ENCODE measurements around the gene ACSL5. TPM values are rescaled to one million over a fixed set of nuclear protein-coding genes. Genes with fewer than 3 reads are reported as not detected.
"Not testable (repeated sequence)": the region's sequence is repeated elsewhere in the genome, so short reads cannot be mapped to it uniquely, and the experiment has no call there.

ACSL5 gene
- total and polyA plus RNA-seq, 3 donors from 2014 or later, result 10.1 to 20.1 (median 11.4) TPM

DNA sequence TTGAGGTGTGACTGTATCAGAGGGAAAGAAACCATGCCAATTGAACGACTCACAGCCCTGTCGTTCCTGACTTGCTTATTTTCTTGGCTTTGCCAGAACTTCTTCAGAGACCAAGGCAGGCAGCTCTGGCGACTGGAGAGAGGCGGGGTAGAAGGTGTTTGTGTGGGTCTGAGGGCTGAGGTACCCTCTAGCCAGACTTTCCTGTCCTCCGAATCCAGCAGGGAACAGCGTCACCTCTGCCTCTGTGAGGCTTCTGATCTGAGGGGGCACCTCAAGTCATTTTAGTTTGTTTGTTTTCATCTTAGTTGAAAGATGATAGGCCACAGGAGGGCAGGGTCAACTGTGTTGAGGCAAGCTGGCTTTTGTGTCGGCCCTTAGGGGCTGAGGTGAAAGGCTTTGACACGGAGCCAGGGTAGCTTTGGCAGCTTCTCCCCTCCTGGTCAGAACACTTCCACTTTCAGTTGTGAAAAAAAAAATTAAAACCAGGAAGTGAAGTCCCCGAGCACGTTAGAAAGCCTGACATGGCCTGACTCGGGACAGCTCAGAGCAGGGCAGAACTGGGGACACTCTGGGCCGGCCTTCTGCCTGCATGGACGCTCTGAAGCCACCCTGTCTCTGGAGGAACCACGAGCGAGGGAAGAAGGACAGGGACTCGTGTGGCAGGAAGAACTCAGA, 1.9 kb downstream of the ACSL5 start:
- intact Hi-C loops (cut with DNase I; ENCODE audit: low total_unique reads), result no loop called here
- Histone ChIP-seq H3K27ac (peak overlapping the region; percentile 78 to 80), H3K36me3 (ENCODE audit: low read depth, missing control alignments) (no peaks in the 10 kb centered on the region), H3K4me1 (no peaks in the 10 kb centered on the region), H3K4me3 (peak overlapping the region; percentile 9 to 53), H3K27me3 (no peaks in the 10 kb centered on the region), H3K9me3 (no peaks in the 10 kb centered on the region)
- WGBS, 2 donors, result 43 to 49% methylated on average over 16 of the region's 16 CpGs
- peak; percentile 44 for DNase-seq
- no peak for TF ChIP-seq POLR2A (IDR thresholded peaks at IDR 0.05)
- TF ChIP-seq, protein P1, sequence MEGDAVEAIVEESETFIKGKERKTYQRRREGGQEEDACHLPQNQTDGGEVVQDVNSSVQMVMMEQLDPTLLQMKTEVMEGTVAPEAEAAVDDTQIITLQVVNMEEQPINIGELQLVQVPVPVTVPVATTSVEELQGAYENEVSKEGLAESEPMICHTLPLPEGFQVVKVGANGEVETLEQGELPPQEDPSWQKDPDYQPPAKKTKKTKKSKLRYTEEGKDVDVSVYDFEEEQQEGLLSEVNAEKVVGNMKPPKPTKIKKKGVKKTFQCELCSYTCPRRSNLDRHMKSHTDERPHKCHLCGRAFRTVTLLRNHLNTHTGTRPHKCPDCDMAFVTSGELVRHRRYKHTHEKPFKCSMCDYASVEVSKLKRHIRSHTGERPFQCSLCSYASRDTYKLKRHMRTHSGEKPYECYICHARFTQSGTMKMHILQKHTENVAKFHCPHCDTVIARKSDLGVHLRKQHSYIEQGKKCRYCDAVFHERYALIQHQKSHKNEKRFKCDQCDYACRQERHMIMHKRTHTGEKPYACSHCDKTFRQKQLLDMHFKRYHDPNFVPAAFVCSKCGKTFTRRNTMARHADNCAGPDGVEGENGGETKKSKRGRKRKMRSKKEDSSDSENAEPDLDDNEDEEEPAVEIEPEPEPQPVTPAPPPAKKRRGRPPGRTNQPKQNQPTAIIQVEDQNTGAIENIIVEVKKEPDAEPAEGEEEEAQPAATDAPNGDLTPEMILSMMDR (IDR thresholded peaks at IDR 0.05), result no peak

DNA sequence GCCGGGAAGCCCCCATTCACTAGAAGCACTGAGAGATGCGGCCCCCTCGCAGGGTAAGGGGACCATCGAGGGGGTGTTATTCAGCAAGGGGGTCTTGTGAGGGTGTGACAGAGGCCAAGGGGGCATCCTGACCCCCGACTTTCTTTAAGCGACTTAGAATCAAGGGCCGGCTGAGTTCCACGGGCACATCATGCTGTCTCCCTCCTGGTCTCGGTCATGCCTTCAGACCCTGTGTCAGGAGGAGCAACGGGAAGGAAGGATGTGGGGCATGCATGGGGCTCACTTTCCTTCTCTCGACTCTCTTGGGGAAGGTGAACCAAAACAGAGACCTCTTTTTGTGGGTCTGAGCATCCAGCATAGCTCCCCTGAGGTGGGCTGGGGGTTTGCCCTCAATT, 2.5 kb downstream of the ACSL5 start:
- no peaks in the 10 kb centered on the region for H3K4me1 ChIP-seq
- TF ChIP-seq, protein P1 (IDR thresholded peaks at IDR 0.05), result no peak
- TF ChIP-seq POLR2A (IDR thresholded peaks at IDR 0.05), result no peak
- H3K27ac ChIP-seq, result peak overlapping the region; percentile 78 to 80
- no peaks in the 10 kb centered on the region for H3K36me3 ChIP-seq (ENCODE audit: low read depth, missing control alignments)
- DNase-seq, result no peak
- intact Hi-C loops (cut with DNase I; ENCODE audit: low total_unique reads), result no loop called here
- no peaks in the 10 kb centered on the region for H3K9me3 ChIP-seq
- 72 to 83% methylated on average over 11 of the region's 11 CpGs for WGBS, 2 donors
- H3K4me3 ChIP-seq, result peak overlapping the region; percentile 9 to 53
- no peaks in the 10 kb centered on the region for H3K27me3 ChIP-seq

DNA sequence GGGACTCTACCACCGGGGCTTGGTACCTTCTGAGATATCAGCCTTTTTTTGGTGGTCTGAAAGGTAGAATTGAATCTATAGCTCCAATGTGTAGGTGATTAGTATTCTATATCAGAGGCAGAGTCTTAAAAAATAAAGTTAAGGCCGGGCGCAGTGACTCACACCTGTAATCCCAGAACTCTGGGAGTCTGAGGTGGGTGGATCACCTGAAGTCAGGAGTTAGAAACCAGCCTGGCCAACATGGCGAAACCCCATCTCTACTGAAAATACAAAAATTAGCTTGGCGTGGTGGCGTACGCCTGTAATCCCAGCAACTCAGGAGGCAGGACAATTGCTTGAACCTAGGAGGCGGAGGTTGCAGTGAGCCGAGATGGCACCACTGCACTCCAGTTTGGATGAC, 3.2 kb downstream of the ACSL5 start:
- H3K9me3 ChIP-seq; H3K4me1 ChIP-seq; H3K27me3 ChIP-seq; intact Hi-C loops (cut with DNase I; ENCODE audit: low total_unique reads); H3K36me3 ChIP-seq (ENCODE audit: low read depth, missing control alignments); DNase-seq; H3K27ac ChIP-seq; H3K4me3 ChIP-seq: not testable (repeated sequence)
- WGBS, 2 donors, result 94 to 95% methylated on average over 9 of the region's 9 CpGs

DNA sequence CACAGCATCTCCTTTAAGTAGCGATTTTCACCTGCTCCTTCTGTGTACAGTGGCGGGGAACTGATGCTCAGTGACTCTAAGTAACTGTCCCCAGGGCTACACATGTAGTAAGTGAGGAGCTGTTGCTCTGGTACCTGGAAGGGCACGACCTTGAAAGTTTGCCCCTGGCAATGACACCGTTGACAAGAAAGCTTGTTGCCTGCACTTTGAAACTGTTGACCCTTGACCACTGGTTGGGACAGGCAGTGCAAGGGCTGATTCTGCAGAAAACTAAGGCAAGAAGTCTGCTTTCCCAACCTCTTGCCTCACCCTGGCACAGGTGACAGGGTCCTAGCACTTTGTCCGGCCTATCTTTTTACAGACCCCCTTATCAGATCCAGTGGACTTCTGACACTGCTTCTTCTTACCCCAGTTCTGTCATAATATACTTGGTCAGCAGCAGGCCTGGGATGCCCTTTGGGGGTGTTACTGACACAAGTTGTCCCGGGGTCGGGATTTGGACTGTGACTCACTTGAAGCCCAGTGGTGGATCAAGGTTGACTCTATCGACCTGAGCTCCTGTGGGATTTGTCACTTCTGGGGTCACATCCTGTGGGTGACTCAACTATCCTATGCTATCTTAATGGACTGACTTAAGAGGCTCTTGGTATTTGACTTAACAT, 5.8 kb downstream of the ACSL5 start:
- 85 to 90% methylated on average over 8 of the region's 8 CpGs for WGBS, 2 donors
- no peak overlapping the region for H3K4me3 ChIP-seq
- no peak overlapping the region for H3K27ac ChIP-seq
- peaks cover 3% of the 10 kb centered on the region for H3K4me1 ChIP-seq
- H3K9me3 ChIP-seq, result no peaks in the 10 kb centered on the region
- no peak for TF ChIP-seq POLR2A (IDR thresholded peaks at IDR 0.05)
- TF ChIP-seq, protein P1 (IDR thresholded peaks at IDR 0.05), result no peak
- H3K36me3 ChIP-seq (ENCODE audit: low read depth, missing control alignments), result no peaks in the 10 kb centered on the region
- intact Hi-C loops (cut with DNase I; ENCODE audit: low total_unique reads), result no loop called here
- no peaks in the 10 kb centered on the region for H3K27me3 ChIP-seq
- no peak for DNase-seq

DNA sequence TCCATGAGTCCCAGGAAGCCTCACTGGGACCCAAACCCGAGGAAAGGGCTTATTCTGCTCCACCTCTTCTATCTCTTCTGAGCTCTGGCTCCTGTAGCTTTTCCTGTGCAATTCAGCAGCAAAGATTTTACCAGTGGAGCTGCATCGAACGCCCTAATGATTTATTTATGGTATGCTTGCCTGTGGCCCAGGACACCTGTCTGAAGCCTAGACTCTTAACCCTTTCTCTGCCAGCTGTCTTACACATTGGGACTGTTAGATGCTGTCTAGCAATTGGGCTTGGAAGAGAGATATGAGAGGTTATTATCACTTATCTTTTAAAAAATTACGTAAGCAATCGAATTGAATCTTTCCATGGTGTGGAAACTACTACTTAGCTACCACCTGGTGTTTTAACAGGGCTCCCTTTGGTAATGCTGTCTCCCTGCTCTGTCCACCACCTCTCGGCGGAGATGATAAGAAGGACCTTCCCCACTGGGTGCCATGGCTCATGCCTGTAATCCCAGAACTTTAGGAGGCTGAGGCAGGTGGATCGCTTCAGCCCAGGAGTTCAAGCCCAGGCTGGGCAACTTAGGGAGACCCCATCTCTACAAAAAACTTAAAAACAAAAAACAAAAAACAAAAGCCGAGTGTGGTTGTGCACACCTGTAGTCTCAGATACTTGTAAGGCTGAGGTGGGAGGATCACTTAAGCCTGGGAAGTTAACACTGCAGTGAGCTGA, 8.8 kb downstream of the ACSL5 start:
- Histone ChIP-seq H3K4me3 (no peak overlapping the region), H3K36me3 (ENCODE audit: low read depth, missing control alignments) (no peaks in the 10 kb centered on the region), H3K4me1 (peaks cover 3% of the 10 kb centered on the region), H3K9me3 (no peaks in the 10 kb centered on the region), H3K27me3 (no peaks in the 10 kb centered on the region), H3K27ac (no peak overlapping the region)
- 66 to 71% methylated on average over 9 of the region's 9 CpGs for WGBS, 2 donors
- TF ChIP-seq POLR2A (IDR thresholded peaks at IDR 0.05), result no peak
- TF ChIP-seq, protein P1 (IDR thresholded peaks at IDR 0.05), result no peak
- no peak for DNase-seq
- intact Hi-C loops (cut with DNase I; ENCODE audit: low total_unique reads), result no loop called here

Data from testis (tissue), 3 donors.